Peyer's patch (tissue), 4 donors: Measurements from ENCODE around the gene MRPL54.

Source experiments
- POLR2A ChIP-seq, 2 donors: fragments of 450-650 bp; IDR thresholded peaks; one replicate each; pipeline ENCODE4 v1.5.1; 2017; ENCODE audit warnings: antibody characterized with exemption in 2 of 2, mild to moderate bottlenecking in 2 of 2, moderate library complexity in 2 of 2
- TF ChIP-seq, protein P1 (sequence below), 6 experiments: fragments of 450-650 bp in 4 of 6; fragments of 200-600 bp in 2 of 6; sonication (generic) in 1 of 6; IDR thresholded peaks; one replicate each; pipeline ENCODE4 v1.5.1; 2017 to 2019; ENCODE audit warnings: antibody characterized with exemption in 6 of 6, mild to moderate bottlenecking in 3 of 6, moderate library complexity in 1 of 6

DNA sequence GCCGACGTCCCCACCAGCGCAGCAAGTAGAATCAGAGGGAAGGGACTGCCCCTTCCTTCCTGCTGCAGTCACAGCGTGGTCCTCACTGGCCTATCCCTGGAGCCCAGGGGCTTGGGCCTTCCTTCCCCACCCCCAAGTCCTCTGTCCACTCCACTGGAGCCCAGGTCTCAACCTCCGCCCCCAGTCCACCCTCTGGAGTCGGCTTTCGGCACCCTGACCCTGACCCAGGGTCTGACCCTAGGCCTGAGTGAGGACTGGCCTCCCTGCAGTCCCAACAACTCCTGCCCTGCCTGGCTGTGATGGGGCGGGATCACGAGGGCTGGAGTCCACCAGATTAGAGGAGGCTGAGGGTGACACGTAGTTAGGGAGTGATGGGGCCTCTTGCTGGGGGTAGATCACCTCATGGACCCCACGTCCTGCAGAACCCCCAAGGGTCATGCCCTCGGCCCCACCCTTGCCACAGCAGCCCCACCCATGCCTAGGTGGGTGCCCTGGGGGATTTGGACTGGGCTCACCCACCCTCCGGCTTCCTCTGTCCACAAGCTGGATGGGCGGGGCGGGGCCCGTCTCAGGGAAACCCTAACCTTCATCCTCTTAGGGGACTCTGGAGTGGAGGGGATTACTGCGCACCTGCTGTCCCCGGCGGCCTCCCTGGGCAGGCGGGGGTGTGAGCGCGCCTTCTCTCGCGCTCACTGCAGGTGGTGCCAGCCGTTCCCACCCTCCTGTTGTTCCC lies 5.7 kb downstream of the MRPL54 start:
- TF ChIP-seq, protein P1, sequence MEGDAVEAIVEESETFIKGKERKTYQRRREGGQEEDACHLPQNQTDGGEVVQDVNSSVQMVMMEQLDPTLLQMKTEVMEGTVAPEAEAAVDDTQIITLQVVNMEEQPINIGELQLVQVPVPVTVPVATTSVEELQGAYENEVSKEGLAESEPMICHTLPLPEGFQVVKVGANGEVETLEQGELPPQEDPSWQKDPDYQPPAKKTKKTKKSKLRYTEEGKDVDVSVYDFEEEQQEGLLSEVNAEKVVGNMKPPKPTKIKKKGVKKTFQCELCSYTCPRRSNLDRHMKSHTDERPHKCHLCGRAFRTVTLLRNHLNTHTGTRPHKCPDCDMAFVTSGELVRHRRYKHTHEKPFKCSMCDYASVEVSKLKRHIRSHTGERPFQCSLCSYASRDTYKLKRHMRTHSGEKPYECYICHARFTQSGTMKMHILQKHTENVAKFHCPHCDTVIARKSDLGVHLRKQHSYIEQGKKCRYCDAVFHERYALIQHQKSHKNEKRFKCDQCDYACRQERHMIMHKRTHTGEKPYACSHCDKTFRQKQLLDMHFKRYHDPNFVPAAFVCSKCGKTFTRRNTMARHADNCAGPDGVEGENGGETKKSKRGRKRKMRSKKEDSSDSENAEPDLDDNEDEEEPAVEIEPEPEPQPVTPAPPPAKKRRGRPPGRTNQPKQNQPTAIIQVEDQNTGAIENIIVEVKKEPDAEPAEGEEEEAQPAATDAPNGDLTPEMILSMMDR (IDR thresholded peaks at IDR 0.05), result no peak
- no peak for TF ChIP-seq POLR2A (IDR thresholded peaks at IDR 0.05)
